H1 (cell line): ENCODE results near the gene ATPAF2. TPM values are rescaled to one million over a fixed set of nuclear protein-coding genes. Genes with fewer than 3 reads are reported as not detected.

Experiments
- CTCF ChIA-PET: fragments of 300-600 bp; sonication (Branson Sonifier 250); formaldehyde crosslinking; loops from one replicate; lab custom pipeline; 2021; ENCODE audit not compliant: partially characterized antibody; lab: Charles Lee
- POLR2A ChIA-PET: fragments of 300-600 bp; sonication (Branson Sonifier 250); formaldehyde crosslinking; loops from one replicate; lab custom pipeline; 2021; ENCODE audit warnings: inconsistent platforms; ENCODE audit not compliant: partially characterized antibody; lab: Charles Lee
- DNase-seq, 2 experiments: peaks; one replicate each; pipeline versions ENCODE4 v3.0.0 to v3.0.0-alpha.2; 2010 to 2022; ENCODE audit warnings: low spot score in 2 of 2, low read depth in 1 of 2, mixed read lengths in 1 of 2
- FAIRE-seq: peaks from 2 replicates; lab custom pipeline; 2011; peaks lifted over from hg19 to GRCh38; lab: Jason Lieb, UNC
- H2AFZ ChIP-seq: 2 replicates; pipeline ENCODE4 v1.8.1; 2012; ENCODE audit warnings: low read length, inconsistent platforms
- H2AK5ac ChIP-seq: 2 replicates; pipeline ENCODE4 v1.6.1; 2013; ENCODE audit warnings: low read depth, low read length
- H2BK120ac ChIP-seq: replicated peaks from 2 replicates; pipeline ENCODE3; 2013; ENCODE audit warnings: low read depth, low read length, inconsistent platforms
- H2BK12ac ChIP-seq: 2 replicates; pipeline ENCODE4 v1.6.1; 2013; ENCODE audit warnings: low read depth, low read length
- H2BK15ac ChIP-seq: 2 replicates; pipeline ENCODE4 v1.6.1; 2013; ENCODE audit warnings: low read length
- H2BK20ac ChIP-seq: 2 replicates; pipeline ENCODE4 v1.6.1; 2013; ENCODE audit warnings: low read length
- H2BK5ac ChIP-seq: 2 replicates; pipeline ENCODE4 v1.6.1; 2013; ENCODE audit warnings: low read depth, low read length
- H3K14ac ChIP-seq: 2 replicates; pipeline ENCODE4 v1.6.1; 2013; ENCODE audit warnings: inconsistent platforms; ENCODE audit not compliant: insufficient read length
- H3K18ac ChIP-seq: 2 replicates; pipeline ENCODE4 v1.6.1; 2013; ENCODE audit warnings: low read length; ENCODE audit errors: extremely low read depth
- H3K23ac ChIP-seq: 2 replicates; pipeline ENCODE4 v1.6.1; 2013; ENCODE audit warnings: inconsistent platforms; ENCODE audit not compliant: insufficient read length
- H3K23me2 ChIP-seq: 2 replicates; pipeline ENCODE4 v1.6.1; 2013; ENCODE audit warnings: low read depth, low read length
- H3K27ac ChIP-seq: 2 replicates; pipeline ENCODE4 v1.6.1; 2011; ENCODE audit warnings: low read depth, low read length, inconsistent platforms
- H3K27me3 ChIP-seq, 4 experiments: replicated peaks in 1 of 4; 1 replicate in 1 of 4; 2 replicates in 3 of 4; pipeline versions ENCODE4 v1.6.1 to v1.8.1; 2011 to 2013; ENCODE audit warnings: low read length in 3 of 4, mild to moderate bottlenecking in 3 of 4, inconsistent platforms in 2 of 4, mixed read lengths in 2 of 4, moderate library complexity in 1 of 4; ENCODE audit not compliant: control insufficient read depth in 3 of 4, insufficient read depth in 3 of 4; ENCODE audit errors: extremely low read depth in 1 of 4
- H3K36me3 ChIP-seq, 4 experiments: 2 replicates each; pipeline versions ENCODE4 v1.6.1 to v1.8.1; 2011 to 2013; ENCODE audit warnings: mild to moderate bottlenecking in 4 of 4, low read length in 3 of 4, moderate library complexity in 2 of 4, control low read depth in 1 of 4, inconsistent platforms in 1 of 4; ENCODE audit not compliant: insufficient read depth in 4 of 4, control insufficient read depth in 2 of 4
- H3K4ac ChIP-seq: replicated peaks from 2 replicates; pipeline ENCODE3; 2013; ENCODE audit warnings: low read length, low read depth, mixed read lengths, inconsistent platforms; ENCODE audit not compliant: insufficient read length
- H3K4me1 ChIP-seq, 4 experiments: replicated peaks in 1 of 4; 1 replicate in 1 of 4; 2 replicates in 3 of 4; pipeline versions ENCODE4 v1.6.1 to v1.8.1; 2011 to 2013; ENCODE audit warnings: low read length in 3 of 4, inconsistent platforms in 2 of 4, mixed read lengths in 1 of 4; ENCODE audit not compliant: insufficient read depth in 4 of 4, control insufficient read depth in 3 of 4
- H3K4me2 ChIP-seq, 2 experiments: 2 replicates each; pipeline versions ENCODE4 v1.6.1 to v1.8.1; 2011 to 2013; ENCODE audit warnings: low read depth in 2 of 2, low read length in 2 of 2, control low read depth in 1 of 2, inconsistent platforms in 1 of 2, mild to moderate bottlenecking in 1 of 2; ENCODE audit not compliant: insufficient read depth in 1 of 2
- H3K4me3 ChIP-seq, 4 experiments: fragments of 200-600, 300-600 bp in 1 of 4; sonication (generic), shearing (Covaris generic), sonication (Bioruptor Twin) in 1 of 4; 2 replicates each; pipeline versions ENCODE4 v1.5.1 to v1.8.1; 2011 to 2016; ENCODE audit warnings: low read length in 4 of 4, low read depth in 3 of 4, control low read depth in 2 of 4, inconsistent platforms in 2 of 4, mild to moderate bottlenecking in 2 of 4, mixed read lengths in 1 of 4, moderate library complexity in 1 of 4; ENCODE audit not compliant: insufficient read depth in 2 of 4; ENCODE audit errors: extremely low read depth in 1 of 4
- H3K56ac ChIP-seq: replicated peaks from 2 replicates; pipeline ENCODE3; 2013; ENCODE audit warnings: low read depth, mild to moderate bottlenecking, mixed read lengths, low read length, inconsistent platforms; ENCODE audit not compliant: insufficient read length
- H3K79me1 ChIP-seq: 2 replicates; pipeline ENCODE4 v1.6.1; 2013; ENCODE audit warnings: low read depth, low read length, control low read depth
- H3K79me2 ChIP-seq, 2 experiments: 2 replicates each; pipeline versions ENCODE4 v1.6.1 to v1.8.1; 2012 to 2013; ENCODE audit warnings: low read length in 2 of 2, mild to moderate bottlenecking in 2 of 2, inconsistent platforms in 1 of 2; ENCODE audit not compliant: insufficient read depth in 2 of 2, control insufficient read depth in 1 of 2
- H3K9ac ChIP-seq, 4 experiments: replicated peaks in 1 of 4; 1 replicate in 1 of 4; 2 replicates in 3 of 4; pipeline versions ENCODE4 v1.6.1 to v1.8.1; 2011 to 2013; ENCODE audit warnings: low read depth in 3 of 4, low read length in 3 of 4, control low read depth in 2 of 4, mild to moderate bottlenecking in 2 of 4, moderate library complexity in 2 of 4, inconsistent platforms in 1 of 4; ENCODE audit errors: extremely low read depth in 1 of 4
- H3K9me3 ChIP-seq, 2 experiments: 2 replicates each; pipeline versions ENCODE4 v1.6.1 to v1.8.1; 2012 to 2013; ENCODE audit warnings: mild to moderate bottlenecking in 2 of 2, moderate library complexity in 2 of 2, control low read depth in 1 of 2, inconsistent platforms in 1 of 2, low read depth in 1 of 2, low read length in 1 of 2, mixed read lengths in 1 of 2; ENCODE audit not compliant: insufficient read depth in 2 of 2
- H4K20me1 ChIP-seq, 2 experiments: replicated peaks in 1 of 2; 2 replicates each; pipeline versions ENCODE3 to v1.8.1; 2011 to 2013; ENCODE audit warnings: inconsistent platforms in 2 of 2, low read length in 2 of 2, mild to moderate bottlenecking in 1 of 2; ENCODE audit not compliant: insufficient read depth in 2 of 2, control insufficient read depth in 1 of 2
- H4K5ac ChIP-seq: 2 replicates; pipeline ENCODE4 v1.6.1; 2013; ENCODE audit warnings: low read length, low read depth, mixed read lengths, inconsistent platforms; ENCODE audit not compliant: insufficient read length
- H4K8ac ChIP-seq: 2 replicates; pipeline ENCODE4 v1.8.0; 2013; ENCODE audit warnings: mild to moderate bottlenecking, moderate library complexity, low read length, inconsistent platforms; ENCODE audit not compliant: insufficient read depth; ENCODE audit errors: extremely low read depth
- H4K91ac ChIP-seq: replicated peaks from 2 replicates; pipeline ENCODE3; 2013; ENCODE audit warnings: low read length, mixed read lengths, inconsistent platforms; ENCODE audit not compliant: insufficient read length
- CHD1 ChIP-seq: IDR thresholded peaks from 2 replicates; pipeline ENCODE4 v1.6.1; 2012; ENCODE audit warnings: low read depth, low read length, improper control_type of control experiment
- MAX ChIP-seq: IDR thresholded peaks from 2 replicates; pipeline ENCODE4 v1.6.1; 2012; ENCODE audit warnings: inconsistent platforms
- PHF8 ChIP-seq: fragments of 200-600 bp; sonication (generic); conservative IDR thresholded peaks from 2 replicates; pipeline ENCODE4 v1.7.1; 2012; ENCODE audit warnings: low read depth, mild to moderate bottlenecking, inconsistent platforms, low read length, moderate library complexity
- TBP ChIP-seq: IDR thresholded peaks from 2 replicates; pipeline ENCODE4 v1.6.1; 2011; ENCODE audit warnings: low read depth, low read length, improper control_type of control experiment
- WGBS, 2 experiments: shearing (Covaris generic) in 1 of 2; methylation state at CpG; one replicate each; pipeline versions ENCODE4 v1.1.6 to v1.1.7; 2013 to 2015; ENCODE audit warnings: low lambda C conversion rate in 2 of 2, mixed read lengths in 2 of 2, inconsistent platforms in 1 of 2, low coverage in 1 of 2, missing lambda C conversion rate in 1 of 2; ENCODE audit not compliant: insufficient replicate concordance in 2 of 2, insufficient coverage in 1 of 2, insufficient read length in 1 of 2; ENCODE audit errors: extremely low coverage in 1 of 2, missing lambda C conversion rate in 1 of 2; 5-methylcytosine and 5-hydroxymethylcytosine counted together
- polyA plus RNA-seq, 7 experiments: library from polyadenylated mRNA; depleted of rRNA in 3 of 7; stranded (reverse) in 5 of 7; unstranded in 2 of 7; fragments of >200 nt in 5 of 7; fragments of 200-250 nt in 2 of 7; gene quantifications; 1 replicate in 5 of 7; 2 replicates in 1 of 7; 4 replicates in 1 of 7; pipeline versions ENCODE4 v1.2.1 to v1.2.3, GENCODE V29; 2011 to 2013; ENCODE audit warnings: missing spikeins in 2 of 7, mixed read lengths in 2 of 7
- total RNA-seq: library from RNA; stranded (reverse); fragmentation: NEBNext Ultra II Directional; extraction: Animal tissue kit (Norgen Biotek cat#: 25700); gene quantifications from 2 replicates; pipeline ENCODE4 v1.2.1, GENCODE V29; 2021

The ATPAF2 gene
- total and polyA plus RNA-seq, 2 of the 8 experiments (the other 6 are each of a cell fraction or from before 2014, with no cell fraction given), result 19.6 to 22.9 TPM

- Histone ChIP-seq H3K4me3 (no peak overlapping the region), H4K20me1 (peaks cover 0 to 2% of the 10 kb centered on the region in 2 experiments), H3K9ac (no peak overlapping the region), H4K5ac (no peak overlapping the region), H2BK15ac (no peak overlapping the region), H2BK120ac (no peak overlapping the region), H3K27me3 (no peaks in the 10 kb centered on the region), H2AFZ (no peak overlapping the region), H2BK5ac (no peak overlapping the region), H3K14ac (no peak overlapping the region), H3K4ac (no peak overlapping the region), H4K8ac (no peak overlapping the region), H3K27ac (no peak overlapping the region), H2AK5ac (no peak overlapping the region), H3K36me3 (no peaks in the 10 kb centered on the region; a peak in 1 of 8 replicates), H3K4me1 (no peaks in the 10 kb centered on the region), H2BK12ac (no peak overlapping the region), H3K18ac (no peak overlapping the region), H3K23ac (no peak overlapping the region), H3K4me2 (no peak overlapping the region), H3K79me2 (no peaks in the 10 kb centered on the region), H3K9me3 (no peaks in the 10 kb centered on the region), H4K91ac (no peak overlapping the region), H3K56ac (no peak overlapping the region), H3K23me2 (no peaks in the 10 kb centered on the region), H2BK20ac (no peak overlapping the region), H3K79me1 (0 out of 2 replicates have a peak, but pooled peaks cover 2% of the 10 kb centered on the region)
- CTCF ChIA-PET, result interaction anchor here (1.2 kb wide), 1 partner anchor 11 kb away, joined by 3 read pairs; no protein-coding TSS in a partner anchor
- no peak for FAIRE-seq
- POLR2A ChIA-PET, result interaction anchor here (3.6 kb wide), 1 partner anchor 8 kb away, joined by 16 read pairs; no protein-coding TSS in a partner anchor
- no peak for DNase-seq
- 99% methylated on average over 5 of the region's 5 CpGs; no CpG with 5 or more reads in 1 of the 2 experiments for WGBS, 2 experiments
- TF ChIP-seq MAX (no peak), TBP (no peak), PHF8 (no peak), CHD1 (no peak)
Observed at GRCh38 chr17:18015593-18015992, 23.4 kb downstream of the ATPAF2 start.
